Brain microvascular endothelial cell (primary cell): Measurements from ENCODE around the gene GABRB1.

Source experiments
- DNase-seq: peaks from one replicate; pipeline ENCODE4 v3.0.0-alpha.2; 2020
- H3K27ac ChIP-seq: fragments of 250-450 bp; sonication (Bioruptor Pico); 2 replicates; pipeline ENCODE4 v1.5.1; 2020; ENCODE audit warnings: mild to moderate bottlenecking, moderate library complexity
- H3K27me3 ChIP-seq: fragments of 250-450 bp; sonication (Bioruptor Pico); replicated peaks from 2 replicates; pipeline ENCODE4 v1.5.1; 2020; ENCODE audit warnings: mild to moderate bottlenecking
- H3K36me3 ChIP-seq: fragments of 250-450 bp; sonication (Bioruptor Pico); replicated peaks from 2 replicates; pipeline ENCODE4 v1.5.1; 2020; ENCODE audit warnings: mild to moderate bottlenecking
- H3K4me3 ChIP-seq: 2 replicates; pipeline ENCODE4 v1.5.1; 2011; ENCODE audit warnings: low read depth, mild to moderate bottlenecking, control low read depth, low read length, moderate library complexity
- CTCF ChIP-seq: IDR thresholded peaks from 2 replicates; pipeline ENCODE4 v1.5.1; 2011; ENCODE audit warnings: low read depth, mild to moderate bottlenecking, moderate library complexity, low read length, control low read depth, inconsistent platforms; ENCODE audit errors: missing control alignments
- in situ Hi-C: cut with HindIII; loops from 2 replicates; pipeline ENCODE4 v1.10.0; 2017; ENCODE audit warnings: low sequenced_read_pairs, low pct_ligation_motif_present

GABRB1 gene

GRCh38 chr4:47061435-47061834, 30.1 kb downstream of the GABRB1 start:
- DNase-seq, result peak; percentile 29
- in situ Hi-C loops, result no loop called here
- no peak overlapping the region for H3K27ac ChIP-seq
- H3K4me3 ChIP-seq, result no peak overlapping the region
- TF ChIP-seq CTCF, result no peak
- no peaks in the 10 kb centered on the region for H3K36me3 ChIP-seq
- no peaks in the 10 kb centered on the region for H3K27me3 ChIP-seq

GRCh38 chr4:47065051-47065481, 33.7 kb downstream of the GABRB1 start:
- no peak overlapping the region for H3K27ac ChIP-seq
- TF ChIP-seq CTCF, result no peak
- in situ Hi-C loops, result no loop called here
- H3K4me3 ChIP-seq, result no peak overlapping the region
- no peaks in the 10 kb centered on the region for H3K36me3 ChIP-seq
- DNase-seq, result no peak
- H3K27me3 ChIP-seq, result no peaks in the 10 kb centered on the region

- H3K4me3 ChIP-seq, result no peak overlapping the region
- H3K27ac ChIP-seq, result no peak overlapping the region
- in situ Hi-C loops, result no loop called here
- peak; percentile 34 for DNase-seq
- no peak for TF ChIP-seq CTCF
- no peaks in the 10 kb centered on the region for H3K27me3 ChIP-seq
- H3K36me3 ChIP-seq, result no peaks in the 10 kb centered on the region
Observed at GRCh38 chr4:47068986-47069385, 37.6 kb downstream of the GABRB1 start.

GRCh38 chr4:47071901-47072341, 40.6 kb downstream of the GABRB1 start:
- H3K27me3 ChIP-seq, result no peaks in the 10 kb centered on the region
- TF ChIP-seq CTCF, result no peak
- H3K36me3 ChIP-seq, result no peaks in the 10 kb centered on the region
- H3K27ac ChIP-seq, result peak overlapping the region; percentile 52
- no peak overlapping the region for H3K4me3 ChIP-seq
- in situ Hi-C loops, result no loop called here
- no peak for DNase-seq

GRCh38 chr4:47073647-47074046, 42.3 kb downstream of the GABRB1 start:
- H3K4me3 ChIP-seq, result no peak overlapping the region
- in situ Hi-C loops, result no loop called here
- TF ChIP-seq CTCF, result no peak
- no peaks in the 10 kb centered on the region for H3K27me3 ChIP-seq
- no peak overlapping the region for H3K27ac ChIP-seq
- no peaks in the 10 kb centered on the region for H3K36me3 ChIP-seq
- no peak for DNase-seq

- no peaks in the 10 kb centered on the region for H3K27me3 ChIP-seq
- TF ChIP-seq CTCF, result no peak
- peak overlapping the region; percentile 6 for H3K27ac ChIP-seq
- H3K4me3 ChIP-seq, result no peak overlapping the region
- in situ Hi-C loops, result no loop called here
- H3K36me3 ChIP-seq, result no peaks in the 10 kb centered on the region
- no peak for DNase-seq
Observed at GRCh38 chr4:47074816-47075215, 43.4 kb downstream of the GABRB1 start.
